ENCODE data around the gene DES. TPM values are rescaled to one million over a fixed set of nuclear protein-coding genes. Genes with fewer than 3 reads are reported as not detected.

Gene DES
- total RNA-seq, 1 donor from 2014 or later, result not detected

DNA sequence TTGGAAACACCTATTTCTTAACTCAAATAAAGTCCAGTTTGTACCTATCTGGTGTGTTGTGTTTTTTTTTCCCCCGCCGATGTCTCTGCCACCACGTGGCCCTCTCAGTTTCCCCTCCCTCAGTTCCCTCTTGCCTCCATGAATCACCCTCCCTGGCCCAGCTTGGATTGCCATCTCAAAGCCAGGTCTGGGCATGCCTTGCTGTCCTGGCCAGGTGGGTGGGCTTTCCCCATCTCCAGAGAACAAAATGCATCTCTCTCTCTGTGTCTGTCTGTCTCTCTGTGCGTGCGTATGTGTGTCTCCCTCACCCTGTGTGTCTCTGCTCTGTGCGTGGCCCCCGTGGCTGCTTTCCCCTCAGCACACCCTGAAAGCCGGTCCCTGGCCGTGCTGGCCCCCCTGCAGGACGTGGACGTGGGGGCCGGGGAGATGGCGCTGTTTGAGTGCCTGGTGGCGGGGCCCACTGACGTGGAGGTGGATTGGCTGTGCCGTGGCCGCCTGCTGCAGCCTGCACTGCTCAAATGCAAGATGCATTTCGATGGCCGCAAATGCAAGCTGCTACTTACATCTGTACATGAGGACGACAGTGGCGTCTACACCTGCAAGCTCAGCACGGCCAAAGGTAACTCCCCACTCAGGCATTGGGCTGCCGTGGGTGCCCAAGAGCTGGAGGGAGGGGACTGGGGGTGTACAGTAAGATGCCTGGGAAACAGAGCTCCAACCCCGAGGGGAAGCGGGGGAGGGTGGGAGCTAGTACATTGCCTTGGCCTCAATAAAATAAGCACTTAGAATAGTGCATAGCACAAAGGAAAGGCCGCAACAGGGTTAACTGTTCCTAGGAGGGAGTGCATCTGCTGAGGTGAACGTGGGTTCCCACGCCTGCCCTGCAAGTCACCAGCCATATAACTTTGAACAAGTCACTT is 48.9 kb downstream of the DES start:
- ChIA-PET CTCF (no interaction called here), POLR2A (no interaction called here)
- Mint-ChIP-seq H3K9me3 (no peaks in the 10 kb centered on the region), H3K27me3 (peaks cover 8% of the 10 kb centered on the region), H3K36me3 (ENCODE audit: low read depth) (no peaks in the 10 kb centered on the region), H3K4me3 (no peak overlapping the region), H3K27ac (no peak overlapping the region), H3K4me1 (no peaks in the 10 kb centered on the region)
- DNase-seq, result no peak
- intact Hi-C loops (cut with micrococcal nuclease), result no loop called here
- no peak for ATAC-seq (ENCODE audit: low read depth)
- TF ChIP-seq, protein P1, sequence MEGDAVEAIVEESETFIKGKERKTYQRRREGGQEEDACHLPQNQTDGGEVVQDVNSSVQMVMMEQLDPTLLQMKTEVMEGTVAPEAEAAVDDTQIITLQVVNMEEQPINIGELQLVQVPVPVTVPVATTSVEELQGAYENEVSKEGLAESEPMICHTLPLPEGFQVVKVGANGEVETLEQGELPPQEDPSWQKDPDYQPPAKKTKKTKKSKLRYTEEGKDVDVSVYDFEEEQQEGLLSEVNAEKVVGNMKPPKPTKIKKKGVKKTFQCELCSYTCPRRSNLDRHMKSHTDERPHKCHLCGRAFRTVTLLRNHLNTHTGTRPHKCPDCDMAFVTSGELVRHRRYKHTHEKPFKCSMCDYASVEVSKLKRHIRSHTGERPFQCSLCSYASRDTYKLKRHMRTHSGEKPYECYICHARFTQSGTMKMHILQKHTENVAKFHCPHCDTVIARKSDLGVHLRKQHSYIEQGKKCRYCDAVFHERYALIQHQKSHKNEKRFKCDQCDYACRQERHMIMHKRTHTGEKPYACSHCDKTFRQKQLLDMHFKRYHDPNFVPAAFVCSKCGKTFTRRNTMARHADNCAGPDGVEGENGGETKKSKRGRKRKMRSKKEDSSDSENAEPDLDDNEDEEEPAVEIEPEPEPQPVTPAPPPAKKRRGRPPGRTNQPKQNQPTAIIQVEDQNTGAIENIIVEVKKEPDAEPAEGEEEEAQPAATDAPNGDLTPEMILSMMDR (IDR thresholded peaks at IDR 0.05), result no peak

DNA sequence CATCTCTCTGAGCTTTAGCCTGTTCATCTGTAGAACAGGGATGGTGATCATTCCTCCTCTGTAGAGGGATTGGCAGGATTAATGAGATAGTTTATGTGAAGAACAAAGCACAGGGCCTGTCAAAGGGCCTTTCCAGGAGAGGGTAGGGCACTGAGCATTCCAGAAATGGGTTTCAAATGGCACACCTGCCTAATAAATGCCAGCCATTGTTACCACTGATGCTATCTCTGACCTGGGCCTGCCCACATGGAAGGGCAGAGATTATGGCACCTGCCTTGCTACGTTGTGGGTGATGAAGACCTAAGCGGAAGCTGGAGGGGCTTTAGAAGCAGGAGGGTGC is 49.5 kb downstream of the DES start:
- Mint-ChIP-seq H3K4me1 (no peaks in the 10 kb centered on the region), H3K27me3 (peaks cover 8% of the 10 kb centered on the region), H3K36me3 (ENCODE audit: low read depth) (no peaks in the 10 kb centered on the region), H3K4me3 (no peak overlapping the region), H3K9me3 (no peaks in the 10 kb centered on the region), H3K27ac (no peak overlapping the region)
- DNase-seq (no peak), ATAC-seq (ENCODE audit: low read depth) (no peak)
- POLR2A ChIA-PET, result no interaction called here
- intact Hi-C loops (cut with micrococcal nuclease), result no loop called here
- TF ChIP-seq, protein P1 (IDR thresholded peaks at IDR 0.05), result no peak
- CTCF ChIA-PET, result no interaction called here

DNA sequence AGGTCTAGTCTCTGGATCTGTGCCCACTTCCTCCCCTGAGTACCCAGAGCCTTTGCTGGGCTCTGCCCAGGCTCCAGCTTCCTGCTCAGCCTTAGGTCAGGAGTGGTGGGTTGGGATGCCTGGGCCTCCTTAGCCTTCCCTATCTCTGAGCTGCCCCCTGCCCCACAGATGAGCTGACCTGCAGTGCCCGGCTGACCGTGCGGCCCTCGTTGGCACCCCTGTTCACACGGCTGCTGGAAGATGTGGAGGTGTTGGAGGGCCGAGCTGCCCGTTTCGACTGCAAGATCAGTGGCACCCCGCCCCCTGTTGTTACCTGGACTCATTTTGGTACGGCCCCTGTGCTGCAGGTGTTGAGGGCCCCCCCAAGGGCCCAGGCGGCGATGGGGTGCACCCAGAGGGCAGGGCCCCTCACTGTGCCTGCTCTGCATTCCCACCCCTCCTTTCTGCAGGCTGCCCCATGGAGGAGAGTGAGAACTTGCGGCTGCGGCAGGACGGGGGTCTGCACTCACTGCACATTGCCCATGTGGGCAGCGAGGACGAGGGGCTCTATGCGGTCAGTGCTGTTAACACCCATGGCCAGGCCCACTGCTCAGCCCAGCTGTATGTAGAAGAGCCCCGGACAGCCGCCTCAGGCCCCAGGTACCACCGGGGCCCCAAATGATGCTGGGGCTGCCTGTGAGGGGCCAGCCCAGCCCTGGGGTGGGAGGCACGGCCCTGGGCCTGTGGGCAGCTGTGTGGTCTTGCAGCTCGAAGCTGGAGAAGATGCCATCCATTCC is 50.4 kb downstream of the DES start:
- intact Hi-C loops (cut with micrococcal nuclease), result no loop called here
- H3K4me1 Mint-ChIP-seq, result no peaks in the 10 kb centered on the region
- TF ChIP-seq, protein P1 (IDR thresholded peaks at IDR 0.05), result no peak
- no peak overlapping the region for H3K27ac Mint-ChIP-seq
- peaks cover 8% of the 10 kb centered on the region for H3K27me3 Mint-ChIP-seq
- ATAC-seq (ENCODE audit: low read depth) (no peak), DNase-seq (no peak)
- no peaks in the 10 kb centered on the region for H3K9me3 Mint-ChIP-seq
- H3K4me3 Mint-ChIP-seq, result no peak overlapping the region
- ChIA-PET POLR2A (no interaction called here), CTCF (no interaction called here)
- H3K36me3 Mint-ChIP-seq (ENCODE audit: low read depth), result no peaks in the 10 kb centered on the region

DNA sequence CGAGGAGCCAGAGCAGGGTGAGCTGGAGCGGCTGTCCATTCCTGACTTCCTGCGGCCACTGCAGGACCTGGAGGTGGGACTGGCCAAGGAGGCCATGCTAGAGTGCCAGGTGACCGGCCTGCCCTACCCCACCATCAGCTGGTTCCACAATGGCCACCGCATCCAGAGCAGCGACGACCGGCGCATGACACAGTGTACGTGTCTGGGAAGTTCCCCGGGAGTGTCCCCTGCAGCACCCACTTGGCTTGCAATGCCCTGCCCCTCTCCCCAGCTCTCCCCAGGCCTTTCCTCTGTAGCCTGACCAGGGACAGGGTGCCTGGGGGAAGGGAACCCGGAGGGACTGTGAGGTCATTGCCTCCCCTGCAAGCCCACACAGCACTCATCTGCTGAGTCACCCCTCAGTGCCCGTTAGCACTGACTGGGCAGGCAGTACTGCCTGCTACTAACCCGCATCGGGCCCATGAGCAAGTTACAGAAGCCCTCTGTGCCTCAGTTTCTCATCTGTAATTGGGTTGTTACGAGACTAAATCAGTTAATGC is 51.1 kb downstream of the DES start:
- no peaks in the 10 kb centered on the region for H3K9me3 Mint-ChIP-seq
- peaks cover 11% of the 10 kb centered on the region for H3K27me3 Mint-ChIP-seq
- H3K4me1 Mint-ChIP-seq, result no peaks in the 10 kb centered on the region
- DNase-seq, result no peak
- no peak overlapping the region for H3K4me3 Mint-ChIP-seq
- TF ChIP-seq, protein P1 (IDR thresholded peaks at IDR 0.05), result no peak
- ATAC-seq (ENCODE audit: low read depth), result no peak
- CTCF ChIA-PET, result no interaction called here
- POLR2A ChIA-PET, result no interaction called here
- H3K27ac Mint-ChIP-seq, result no peak overlapping the region
- intact Hi-C loops (cut with micrococcal nuclease), result no loop called here
- H3K36me3 Mint-ChIP-seq (ENCODE audit: low read depth), result no peaks in the 10 kb centered on the region

DNA sequence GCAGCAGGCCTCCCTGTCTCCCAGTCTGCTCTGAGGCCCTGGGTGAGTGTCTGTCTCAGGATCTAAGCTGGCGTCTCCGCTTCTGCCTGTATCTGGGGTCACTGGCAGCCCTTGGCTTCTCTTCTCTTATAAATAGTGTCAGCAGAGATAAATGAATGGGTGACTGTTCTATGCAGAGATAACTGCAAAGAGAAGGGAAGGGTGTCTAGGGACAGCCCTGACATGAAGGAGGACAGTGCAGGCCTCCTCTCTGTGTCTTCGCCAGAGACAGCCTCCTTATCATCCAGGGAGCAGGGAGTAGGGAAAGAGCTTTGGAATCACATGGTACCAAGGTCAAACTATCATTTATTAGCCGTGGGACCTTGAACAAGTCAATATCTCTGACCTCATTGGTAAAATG is 52.3 kb downstream of the DES start:
- H3K27me3 Mint-ChIP-seq, result peaks cover 14% of the 10 kb centered on the region
- TF ChIP-seq, protein P1 (IDR thresholded peaks at IDR 0.05), result no peak
- ATAC-seq (ENCODE audit: low read depth) (no peak), DNase-seq (no peak)
- H3K4me1 Mint-ChIP-seq, result no peaks in the 10 kb centered on the region
- ChIA-PET POLR2A (no interaction called here), CTCF (no interaction called here)
- H3K36me3 Mint-ChIP-seq (ENCODE audit: low read depth), result no peaks in the 10 kb centered on the region
- intact Hi-C loops (cut with micrococcal nuclease), result no loop called here
- H3K27ac Mint-ChIP-seq, result no peak overlapping the region
- H3K9me3 Mint-ChIP-seq, result no peaks in the 10 kb centered on the region
- H3K4me3 Mint-ChIP-seq, result no peak overlapping the region
